K562 (cell line): ENCODE measurements around the gene METAP1. TPM values are rescaled to one million over a fixed set of nuclear protein-coding genes. Genes with fewer than 3 reads are reported as not detected.

Experiments
- ARNT ChIP-seq, 2 experiments: fragments of 450-650 bp; IDR thresholded peaks; 2 replicates each; pipeline ENCODE4 v1.6.1; 2016; ENCODE audit warnings: mild to moderate bottlenecking in 1 of 2
- ILF3 ChIP-seq: fragments of 450-650 bp; IDR thresholded peaks from 2 replicates; pipeline ENCODE4 v1.6.1; 2018; ENCODE audit warnings: antibody characterized with exemption, mild to moderate bottlenecking, moderate library complexity, borderline replicate concordance
- L3MBTL2 ChIP-seq: fragments of 450-650 bp; IDR thresholded peaks from 2 replicates; pipeline ENCODE4 v1.6.1; 2016; ENCODE audit warnings: mild to moderate bottlenecking, moderate library complexity
- MECOM ChIP-seq: fragments of 250-450 bp; sonication (Bioruptor Pico); IDR thresholded peaks from 2 replicates; pipeline ENCODE4 v1.8.0; 2022; ENCODE audit warnings: inconsistent platforms
- NCOA1 ChIP-seq: fragments of 450-650 bp; IDR thresholded peaks from 2 replicates; pipeline ENCODE4 v1.6.1; 2016; ENCODE audit warnings: low read depth
- POLR3A ChIP-seq: IDR thresholded peaks from 2 replicates; pipeline ENCODE4 v1.6.1; 2011; ENCODE audit warnings: borderline replicate concordance, mild to moderate bottlenecking, moderate library complexity; ENCODE audit not compliant: insufficient read length, insufficient read depth; ENCODE audit errors: extremely low read depth
- RBM34 ChIP-seq: fragments of 200-400 bp; formaldehyde crosslinking; IDR thresholded peaks from 2 replicates; pipeline ENCODE4 v1.6.1; 2018; ENCODE audit warnings: low read length, borderline replicate concordance; ENCODE audit not compliant: insufficient read depth
- RNF2 ChIP-seq: sonication (generic); IDR thresholded peaks from 2 replicates; pipeline ENCODE4 v1.6.1; 2016
- SIN3A ChIP-seq, 2 experiments: fragments of 150-350 bp in 1 of 2; IDR thresholded peaks; 2 replicates each; pipeline ENCODE4 v1.6.1; 2011 to 2016; ENCODE audit warnings: borderline replicate concordance in 2 of 2, low read depth in 2 of 2, low read length in 2 of 2, mild to moderate bottlenecking in 2 of 2, moderate library complexity in 2 of 2; ENCODE audit not compliant: control insufficient read depth in 1 of 2
- SIN3B ChIP-seq: fragments of 450-650 bp; IDR thresholded peaks from 2 replicates; pipeline ENCODE4 v1.6.1; 2017; ENCODE audit warnings: low read depth, mild to moderate bottlenecking, moderate library complexity
- SMARCA4 ChIP-seq: fragments of 450-650 bp; IDR thresholded peaks from 2 replicates; pipeline ENCODE4 v1.6.1; 2016
- SMARCE1 ChIP-seq: fragments of 450-650 bp; IDR thresholded peaks from 2 replicates; pipeline ENCODE4 v1.7.1; 2016; ENCODE audit warnings: mild to moderate bottlenecking
- SOX6 ChIP-seq: fragments of 450-650 bp; IDR thresholded peaks from 2 replicates; pipeline ENCODE4 v1.6.1; 2014; ENCODE audit warnings: mild to moderate bottlenecking
- SP1 ChIP-seq: sonication (generic); formaldehyde crosslinking; IDR thresholded peaks from 2 replicates; pipeline ENCODE4 v1.8.1; 2022; ENCODE audit warnings: mild to moderate bottlenecking, missing genetic modification reagents
- TAF7 ChIP-seq: fragments of 450-650 bp; IDR thresholded peaks from 2 replicates; pipeline ENCODE4 v1.6.1; 2016; ENCODE audit warnings: missing genetic modification characterization, missing compliant biosample characterization
- THAP7 ChIP-seq: fragments of 250-450 bp; sonication (Bioruptor Pico); IDR thresholded peaks from 2 replicates; pipeline ENCODE4 v1.5.0; 2021
- THRA ChIP-seq: fragments of 450-650 bp; IDR thresholded peaks from 2 replicates; pipeline ENCODE4 v1.6.1; 2017; ENCODE audit warnings: mild to moderate bottlenecking, moderate library complexity
- ZNF124 ChIP-seq: sonication (generic); formaldehyde crosslinking; IDR thresholded peaks from 2 replicates; pipeline ENCODE4 v1.8.1; 2022; ENCODE audit warnings: missing genetic modification reagents
- ZNF3 ChIP-seq: fragments of 250-450 bp; sonication (Bioruptor Pico); IDR thresholded peaks from 2 replicates; pipeline ENCODE4 v1.5.0; 2021; ENCODE audit warnings: mild to moderate bottlenecking, moderate library complexity
- ZNF398 ChIP-seq: fragments of 250-450 bp; sonication (Bioruptor Pico); IDR thresholded peaks from 2 replicates; pipeline ENCODE4 v1.8.0; 2021; ENCODE audit warnings: moderate library complexity, mild to moderate bottlenecking, inconsistent platforms
- ZNF592 ChIP-seq: fragments of 450-650 bp; IDR thresholded peaks from 2 replicates; pipeline ENCODE4 v1.6.1; 2017; ENCODE audit warnings: antibody characterized with exemption, mild to moderate bottlenecking
- polyA plus RNA-seq, 8 experiments: library from polyadenylated mRNA; depleted of rRNA in 4 of 8; stranded (reverse) in 5 of 8; unstranded in 3 of 8; fragments of >200 nt; fragmentation: Nextera tagmentation in 2 of 8; fragmentation: Illumina TruSeq in 1 of 8; extraction: Ambion mirVana in 2 of 8; extraction: Trizol in 1 of 8; gene quantifications; 2 replicates each; pipeline versions ENCODE4 v1.2.1 to v1.2.3, GENCODE V29; 2011 to 2014; ENCODE audit warnings: inconsistent platforms in 1 of 8, missing spikeins in 1 of 8
- total RNA-seq, 7 experiments: library from RNA; depleted of rRNA in 6 of 7; stranded (reverse); fragments of >200 nt in 6 of 7; fragmentation: Illumina TruSeq in 2 of 7; extraction: Trizol in 2 of 7; gene quantifications; 2 replicates each; pipeline versions ENCODE4 v1.2.1 to v1.2.3, GENCODE V29; 2011 to 2021; ENCODE audit warnings: low replicate concordance in 1 of 7

Gene METAP1
- total and polyA plus RNA-seq, 9 of the 15 experiments (the other 6 are each of a cell fraction or from before 2014, with no cell fraction given), result 31.4 to 77.6 (median 59.5) TPM

- TF ChIP-seq NCOA1 (no peak), SIN3B (0 out of 2 replicates have a peak, but pooled peaks have one; percentile 18), ZNF398 (CRISPR knock-in tag) (no peak), ZNF124 (CRISPR knock-in tag) (no peak), THAP7 (no peak), L3MBTL2 (peak; percentile 67), ILF3 (no peak), SIN3A (IDR thresholded peaks at IDR 0.05; ENCODE audit: borderline replicate concordance in 2 of 2, control insufficient read depth in 1 of 2, low read depth in 2 of 2, low read length in 2 of 2) (peak in 1 of 2 experiments; percentile 52; a peak in 1 of 4 replicates), THRA (no peak), RNF2 (no peak), ZNF3 (CRISPR knock-in tag) (no peak), SOX6 (no peak), SMARCE1 (no peak), SP1 (CRISPR knock-in tag) (peak; percentile 46; the same call in 1 of the 2 replicates), MECOM (no peak), RBM34 (no peak), ARNT (IDR thresholded peaks at IDR 0.05) (0 out of 4 replicates have a peak, but pooled peaks of 1 of the 2 experiments have one; percentile 30), POLR3A (no peak), ZNF592 (no peak), SMARCA4 (no peak), TAF7 (tag) (no peak)
Measured at GRCh38 chr4:99088481-99089365, 93.2 kb downstream of the METAP1 start, which contains the start of gene ADH5 (continued).
